HEK293 (cell line): ENCODE results near the gene KANTR.

Experiments used
- BCL11A ChIP-seq: fragments of 450-650 bp; formaldehyde crosslinking; IDR thresholded peaks from 2 replicates; pipeline ENCODE4 v1.5.1; 2016; ENCODE audit warnings: low read depth, missing biosample characterization, missing genetic modification characterization
- FEZF1 ChIP-seq: fragments of 450-650 bp; formaldehyde crosslinking; IDR thresholded peaks from 2 replicates; pipeline ENCODE4 v1.5.1; 2016; ENCODE audit warnings: missing biosample characterization, missing genetic modification characterization
- MEIS1 ChIP-seq: sonication (generic); formaldehyde crosslinking; IDR thresholded peaks from 2 replicates; pipeline ENCODE4 v1.8.1; 2022; ENCODE audit warnings: missing genetic modification reagents, mild to moderate bottlenecking, borderline replicate concordance
- MYNN ChIP-seq: fragments of 450-650 bp; formaldehyde crosslinking; IDR thresholded peaks from 2 replicates; pipeline ENCODE4 v1.5.1; 2016; ENCODE audit warnings: missing biosample characterization, missing genetic modification characterization, borderline replicate concordance
- ZBTB10 ChIP-seq: fragments of 450-650 bp; formaldehyde crosslinking; IDR thresholded peaks from 2 replicates; pipeline ENCODE4 v1.5.1; 2016; ENCODE audit warnings: missing biosample characterization, missing genetic modification characterization
- ZBTB20 ChIP-seq: fragments of 450-650 bp; formaldehyde crosslinking; IDR thresholded peaks from 2 replicates; pipeline ENCODE4 v1.5.1; 2016; ENCODE audit warnings: missing biosample characterization, missing genetic modification characterization
- ZBTB26 ChIP-seq: fragments of 450-650 bp; formaldehyde crosslinking; optimal IDR thresholded peaks from 2 replicates; pipeline ENCODE3; 2016; ENCODE audit warnings: missing biosample characterization, mild to moderate bottlenecking, missing genetic modification characterization
- ZEB2 ChIP-seq: fragments of 450-650 bp; formaldehyde crosslinking; IDR thresholded peaks from 2 replicates; pipeline ENCODE4 v1.5.1; 2016; ENCODE audit warnings: missing biosample characterization, missing genetic modification characterization
- ZNF114 ChIP-seq: fragments of 450-650 bp; formaldehyde crosslinking; IDR thresholded peaks from 2 replicates; pipeline ENCODE4 v1.5.0; 2017; ENCODE audit warnings: missing biosample characterization, missing genetic modification characterization
- ZNF148 ChIP-seq: fragments of 450-650 bp; formaldehyde crosslinking; IDR thresholded peaks from 2 replicates; pipeline ENCODE4 v1.5.0; 2017; ENCODE audit warnings: missing biosample characterization, missing genetic modification characterization, borderline replicate concordance
- ZNF157 ChIP-seq: fragments of 450-650 bp; formaldehyde crosslinking; IDR thresholded peaks from 2 replicates; pipeline ENCODE4 v1.5.1; 2016; ENCODE audit warnings: missing biosample characterization, missing genetic modification characterization
- ZNF221 ChIP-seq: fragments of 450-650 bp; formaldehyde crosslinking; IDR thresholded peaks from 2 replicates; pipeline ENCODE4 v1.5.1; 2017; ENCODE audit warnings: missing biosample characterization, missing genetic modification characterization, borderline replicate concordance
- ZNF398 ChIP-seq: fragments of 450-650 bp; formaldehyde crosslinking; IDR thresholded peaks from 2 replicates; pipeline ENCODE4 v1.5.1; 2017; ENCODE audit warnings: missing biosample characterization, missing genetic modification characterization
- ZNF433 ChIP-seq: fragments of 450-650 bp; formaldehyde crosslinking; IDR thresholded peaks from 2 replicates; pipeline ENCODE4 v1.5.1; 2016; ENCODE audit warnings: missing biosample characterization, missing genetic modification characterization, low read depth
- ZNF488 ChIP-seq: fragments of 450-650 bp; formaldehyde crosslinking; IDR thresholded peaks from 2 replicates; pipeline ENCODE4 v1.5.1; 2016; ENCODE audit warnings: missing biosample characterization, missing genetic modification characterization
- ZNF518A ChIP-seq: fragments of 450-650 bp; formaldehyde crosslinking; conservative IDR thresholded peaks from 2 replicates; pipeline ENCODE4 v1.5.1; 2016; ENCODE audit warnings: low read depth, missing biosample characterization, missing genetic modification characterization
- ZNF571 ChIP-seq: fragments of 450-650 bp; formaldehyde crosslinking; IDR thresholded peaks from 2 replicates; pipeline ENCODE4 v1.5.0; 2017; ENCODE audit warnings: missing biosample characterization, missing genetic modification characterization
- ZNF600 ChIP-seq: fragments of 450-650 bp; formaldehyde crosslinking; IDR thresholded peaks from 2 replicates; pipeline ENCODE4 v1.5.1; 2016; ENCODE audit warnings: missing biosample characterization, missing genetic modification characterization
- ZNF639 ChIP-seq: fragments of 450-650 bp; formaldehyde crosslinking; IDR thresholded peaks from 2 replicates; pipeline ENCODE4 v1.5.1; 2016; ENCODE audit warnings: missing biosample characterization, missing genetic modification characterization
- ZNF791 ChIP-seq: fragments of 450-650 bp; formaldehyde crosslinking; IDR thresholded peaks from 2 replicates; pipeline ENCODE4 v1.5.1; 2016; ENCODE audit warnings: missing biosample characterization, missing genetic modification characterization

Gene KANTR

GRCh38 chrX:53071604-53072417 is 22.1 kb upstream of the KANTR start (continued):
- peak; percentile 89 for TF ChIP-seq ZBTB10 (tag by site-specific recombination)
- TF ChIP-seq MEIS1: no peak
- TF ChIP-seq ZNF398 (tag by site-specific recombination): peak; percentile 35; the same call in 1 of the 2 replicates
- TF ChIP-seq ZBTB26 (tag by site-specific recombination): peak; percentile 90
- TF ChIP-seq FEZF1 (tag by site-specific recombination): peak; percentile 18; the same call in 1 of the 2 replicates
- no peak for TF ChIP-seq MYNN (tag by site-specific recombination)
- TF ChIP-seq ZNF639: 0 out of 2 replicates have a peak, but pooled peaks have one; percentile 65
- TF ChIP-seq ZNF488 (tag by site-specific recombination): no peak
- TF ChIP-seq ZNF518A (tag by site-specific recombination): no peak
- TF ChIP-seq ZNF433 (tag by site-specific recombination): no peak
- TF ChIP-seq ZNF114 (tag by site-specific recombination): no peak
- peak; percentile 63; the same call in 1 of the 2 replicates for TF ChIP-seq ZBTB20 (tag by site-specific recombination)
- peak; percentile 96 for TF ChIP-seq ZEB2 (tag by site-specific recombination)
- TF ChIP-seq ZNF571 (tag by site-specific recombination): no peak
- peak; percentile 91 for TF ChIP-seq ZNF600 (tag by site-specific recombination)
- TF ChIP-seq ZNF221: no peak
- no peak for TF ChIP-seq ZNF157 (tag by site-specific recombination)
- TF ChIP-seq ZNF791 (tag by site-specific recombination): no peak
- no peak for TF ChIP-seq BCL11A
- TF ChIP-seq ZNF148 (tag by site-specific recombination): no peak
